Activated CD8-positive, alpha-beta memory T cell treated with anti-CD3 and anti-CD28 coated beads for 24 hours (primary cell): ENCODE measurements around the gene DTD1.

Source experiments
- DNase-seq: peaks from one replicate; pipeline ENCODE4 v3.0.0-alpha.2; 2020

The DTD1 gene

GRCh38 chr20:18805881-18806280, 218.0 kb downstream of the DTD1 start:
- DNase-seq = no peak

- DNase-seq = no peak
Observed at GRCh38 chr20:18808712-18809111, 220.9 kb downstream of the DTD1 start.

- DNase-seq = no peak
Observed at GRCh38 chr20:18811186-18811585, 223.3 kb downstream of the DTD1 start.

- no peak for DNase-seq
Observed at GRCh38 chr20:18811904-18812303, 224.1 kb downstream of the DTD1 start.

- DNase-seq = no peak
Observed at GRCh38 chr20:18813483-18813882, 225.6 kb downstream of the DTD1 start, which contains the start of gene SCP2D1. SCP2D1 (plus strand) TSS chr20:18813783; CDS start chr20:18813816, 33 bp downstream.

- no peak for DNase-seq
Observed at GRCh38 chr20:18815194-18815942, 227.5 kb downstream of the DTD1 start.
